ENCODE measurements around the gene ACADS.

ACADS gene

GRCh38 chr12:120690978-120691377, 34.6 kb upstream of the ACADS start:
- DNase-seq (ENCODE audit: low read depth), result no peak
- no peak for TF ChIP-seq CTCF (IDR thresholded peaks at IDR 0.05; ENCODE audit: insufficient read depth, low read depth, low read length, missing control alignments)
- no peak overlapping the region for H3K4me3 ChIP-seq (ENCODE audit: low read length)

- TF ChIP-seq CTCF (IDR thresholded peaks at IDR 0.05; ENCODE audit: insufficient read depth, low read depth, low read length, missing control alignments), result no peak
- H3K4me3 ChIP-seq (ENCODE audit: low read length), result no peak overlapping the region
- no peak for DNase-seq (ENCODE audit: low read depth)
Measured at GRCh38 chr12:120692524-120693033, 33.0 kb upstream of the ACADS start.

GRCh38 chr12:120693848-120694247, 31.8 kb upstream of the ACADS start:
- no peak overlapping the region for H3K4me3 ChIP-seq (ENCODE audit: low read length)
- no peak for TF ChIP-seq CTCF (IDR thresholded peaks at IDR 0.05; ENCODE audit: insufficient read depth, low read depth, low read length, missing control alignments)
- no peak for DNase-seq (ENCODE audit: low read depth)

- H3K4me3 ChIP-seq (ENCODE audit: low read length), result no peak overlapping the region
- no peak for TF ChIP-seq CTCF (IDR thresholded peaks at IDR 0.05; ENCODE audit: insufficient read depth, low read depth, low read length, missing control alignments)
- DNase-seq (ENCODE audit: low read depth), result no peak
Measured at GRCh38 chr12:120696626-120697025, 29.0 kb upstream of the ACADS start.

GRCh38 chr12:120697344-120697743, 28.3 kb upstream of the ACADS start:
- H3K4me3 ChIP-seq (ENCODE audit: low read length), result no peak overlapping the region
- no peak for DNase-seq (ENCODE audit: low read depth)
- no peak for TF ChIP-seq CTCF (IDR thresholded peaks at IDR 0.05; ENCODE audit: insufficient read depth, low read depth, low read length, missing control alignments)

GRCh38 chr12:120698665-120699064, 27.0 kb upstream of the ACADS start:
- no peak for DNase-seq (ENCODE audit: low read depth)

More at GRCh38 chr12:120698665-120699064, 27.0 kb upstream of the ACADS start:
- no peak for TF ChIP-seq CTCF (IDR thresholded peaks at IDR 0.05; ENCODE audit: insufficient read depth, low read depth, low read length, missing control alignments)
- H3K4me3 ChIP-seq (ENCODE audit: low read length), result no peak overlapping the region
